Immature natural killer cell (primary cell): ENCODE data around the gene TMEM236. TPM values are rescaled to one million over a fixed set of nuclear protein-coding genes. Genes with fewer than 3 reads are reported as not detected.
A peak's percentile ranks its signal among the peaks of the same experiment; 100 is the strongest.

Experiments used
- DNase-seq, 3 donors: peaks; one replicate each; pipeline ENCODE4 v3.0.0; 2022; ENCODE audit warnings: mixed read lengths in 1 of 3
- H3K27ac Mint-ChIP-seq, 6 donors: one replicate each; pipeline ENCODE4 v1.8.0; 2020; ENCODE audit warnings: mixed read lengths in 6 of 6, mild to moderate bottlenecking in 5 of 6, inconsistent platforms in 4 of 6, moderate library complexity in 3 of 6
- H3K27me3 Mint-ChIP-seq, 3 donors: one replicate each; pipeline ENCODE4 v1.8.0; 2020 to 2021; ENCODE audit warnings: low read depth in 3 of 3, mild to moderate bottlenecking in 3 of 3, mixed read lengths in 3 of 3, moderate library complexity in 3 of 3, inconsistent platforms in 1 of 3
- H3K36me3 Mint-ChIP-seq, 3 donors: one replicate each; pipeline ENCODE4 v1.8.0; 2020; ENCODE audit warnings: mixed read lengths in 3 of 3, inconsistent platforms in 2 of 3, mild to moderate bottlenecking in 2 of 3
- H3K4me1 Mint-ChIP-seq, 2 donors: one replicate each; pipeline ENCODE4 v1.8.0; 2020; ENCODE audit warnings: inconsistent platforms in 2 of 2, mild to moderate bottlenecking in 2 of 2, mixed read lengths in 2 of 2, moderate library complexity in 1 of 2
- H3K4me3 Mint-ChIP-seq, 5 donors: one replicate each; pipeline ENCODE4 v1.8.0; 2020; ENCODE audit warnings: mild to moderate bottlenecking in 5 of 5, mixed read lengths in 5 of 5, inconsistent platforms in 3 of 5, moderate library complexity in 3 of 5
- H3K9me3 Mint-ChIP-seq, 6 donors: one replicate each; pipeline ENCODE4 v1.8.0; 2020; ENCODE audit warnings: mild to moderate bottlenecking in 6 of 6, mixed read lengths in 6 of 6, inconsistent platforms in 4 of 6, moderate library complexity in 3 of 6
- polyA plus RNA-seq, 3 donors: library from polyadenylated mRNA; unstranded; fragments of 300-500 nt; fragmentation: Illumina TruSeq; gene quantifications; one replicate each; pipeline ENCODE4 v1.2.3, GENCODE V29; 2021

The TMEM236 gene
- polyA plus RNA-seq, 3 donors from 2014 or later: 0.07 TPM; not detected in 2

GRCh38 chr10:17805330-17805729, 53.3 kb downstream of the TMEM236 start:
- Mint-ChIP-seq H3K27me3 (peaks cover 5 to 8% (median 8%) of the 10 kb centered on the region in 3 donors), H3K4me1 (peaks cover 0 to 9% of the 10 kb centered on the region in 2 donors), H3K9me3 (no peaks in the 10 kb centered on the region), H3K27ac (no peak overlapping the region), H3K4me3 (no peak overlapping the region), H3K36me3 (no peaks in the 10 kb centered on the region)
- DNase-seq: no peak

GRCh38 chr10:17805921-17806577, 54.0 kb downstream of the TMEM236 start:
- Mint-ChIP-seq H3K4me1 (peaks cover 0 to 11% of the 10 kb centered on the region in 2 donors), H3K9me3 (no peaks in the 10 kb centered on the region), H3K4me3 (no peak overlapping the region), H3K36me3 (no peaks in the 10 kb centered on the region), H3K27ac (no peak overlapping the region), H3K27me3 (peaks cover 5 to 11% (median 9%) of the 10 kb centered on the region in 3 donors)
- peak in 1 of 3 donors; percentile 11 for DNase-seq

GRCh38 chr10:17808971-17809841, 57.2 kb downstream of the TMEM236 start, which contains the start of gene MRC1:
MRC1 (plus strand) TSS chr10:17809348; CDS start chr10:17809466, 118 bp downstream.
- Mint-ChIP-seq H3K4me3 (peak within 1 kb of the TSS in 2 of 5 donors; percentile 3 to 14), H3K36me3 (no peaks in the 10 kb centered on the region), H3K4me1 (peaks cover 0 to 11% of the 10 kb centered on the region in 2 donors), H3K27ac (no peak within 1 kb of the TSS), H3K9me3 (no peaks in the 10 kb centered on the region), H3K27me3 (peaks cover 7 to 15% (median 9%) of the 10 kb centered on the region in 3 donors)
- DNase-seq: no peak

GRCh38 chr10:17811146-17811865, 59.3 kb downstream of the TMEM236 start:
- no peaks in the 10 kb centered on the region for H3K9me3 Mint-ChIP-seq
- no peak for DNase-seq
- H3K27ac Mint-ChIP-seq: no peak overlapping the region
- H3K27me3 Mint-ChIP-seq: peaks cover 7 to 13% (median 9%) of the 10 kb centered on the region in 3 donors
- H3K4me1 Mint-ChIP-seq: peaks cover 0 to 11% of the 10 kb centered on the region in 2 donors
- no peak overlapping the region for H3K4me3 Mint-ChIP-seq
- no peaks in the 10 kb centered on the region for H3K36me3 Mint-ChIP-seq

GRCh38 chr10:17814973-17815372, 63.0 kb downstream of the TMEM236 start:
- Mint-ChIP-seq H3K4me3 (no peak overlapping the region), H3K36me3 (no peaks in the 10 kb centered on the region), H3K9me3 (no peaks in the 10 kb centered on the region), H3K4me1 (peaks cover 0 to 6% of the 10 kb centered on the region in 2 donors), H3K27ac (no peak overlapping the region), H3K27me3 (peaks cover 3 to 14% (median 4%) of the 10 kb centered on the region in 3 donors)
- no peak for DNase-seq

GRCh38 chr10:17816199-17816598, 64.2 kb downstream of the TMEM236 start:
- Mint-ChIP-seq H3K27me3 (peaks cover 0 to 10% (median 2%) of the 10 kb centered on the region in 3 donors), H3K4me3 (no peak overlapping the region), H3K4me1 (no peaks in the 10 kb centered on the region), H3K9me3 (no peaks in the 10 kb centered on the region), H3K27ac (no peak overlapping the region), H3K36me3 (no peaks in the 10 kb centered on the region)
- no peak for DNase-seq

GRCh38 chr10:17817316-17817715, 65.3 kb downstream of the TMEM236 start:
- no peak overlapping the region for H3K4me3 Mint-ChIP-seq

GRCh38 chr10:17817790-17818189, 65.8 kb downstream of the TMEM236 start:
- peaks cover 0 to 7% (median 0%) of the 10 kb centered on the region in 3 donors for H3K27me3 Mint-ChIP-seq

More at GRCh38 chr10:17817316-17817715, 65.3 kb downstream of the TMEM236 start:
- no peaks in the 10 kb centered on the region for H3K4me1 Mint-ChIP-seq
- H3K27me3 Mint-ChIP-seq: peaks cover 0 to 7% (median 0%) of the 10 kb centered on the region in 3 donors
- no peak overlapping the region for H3K27ac Mint-ChIP-seq
- no peak for DNase-seq
- H3K36me3 Mint-ChIP-seq: no peaks in the 10 kb centered on the region
- no peaks in the 10 kb centered on the region for H3K9me3 Mint-ChIP-seq

GRCh38 chr10:17819836-17820235, 67.8 kb downstream of the TMEM236 start:
- Mint-ChIP-seq H3K9me3 (no peaks in the 10 kb centered on the region), H3K4me1 (no peaks in the 10 kb centered on the region), H3K36me3 (no peaks in the 10 kb centered on the region), H3K4me3 (no peak overlapping the region), H3K27me3 (peaks cover 0 to 7% (median 4%) of the 10 kb centered on the region in 3 donors), H3K27ac (no peak overlapping the region)
- no peak for DNase-seq

More at GRCh38 chr10:17817790-17818189, 65.8 kb downstream of the TMEM236 start:
- no peaks in the 10 kb centered on the region for H3K4me1 Mint-ChIP-seq
- DNase-seq: no peak
- H3K36me3 Mint-ChIP-seq: no peaks in the 10 kb centered on the region
- H3K27ac Mint-ChIP-seq: no peak overlapping the region
- H3K4me3 Mint-ChIP-seq: no peak overlapping the region
- H3K9me3 Mint-ChIP-seq: no peaks in the 10 kb centered on the region

GRCh38 chr10:17820943-17821342, 68.9 kb downstream of the TMEM236 start:
- Mint-ChIP-seq H3K27me3 (peaks cover 2 to 6% (median 3%) of the 10 kb centered on the region in 3 donors), H3K27ac (no peak overlapping the region), H3K4me3 (no peak overlapping the region), H3K9me3 (no peaks in the 10 kb centered on the region), H3K36me3 (peaks cover 0 to 5% (median 0%) of the 10 kb centered on the region in 3 donors), H3K4me1 (no peaks in the 10 kb centered on the region)
- no peak for DNase-seq

- peaks cover 0 to 5% (median 0%) of the 10 kb centered on the region in 3 donors for H3K36me3 Mint-ChIP-seq
- no peak overlapping the region for H3K4me3 Mint-ChIP-seq
- H3K27me3 Mint-ChIP-seq: peaks cover 2 to 7% (median 6%) of the 10 kb centered on the region in 3 donors
- H3K9me3 Mint-ChIP-seq: no peaks in the 10 kb centered on the region
- DNase-seq: no peak
- H3K4me1 Mint-ChIP-seq: no peaks in the 10 kb centered on the region
- no peak overlapping the region for H3K27ac Mint-ChIP-seq
These were observed 69.9 kb downstream of the TMEM236 start for GRCh38 chr10:17821893-17822292.

- no peak overlapping the region for H3K4me3 Mint-ChIP-seq
- H3K27ac Mint-ChIP-seq: no peak overlapping the region
- no peaks in the 10 kb centered on the region for H3K9me3 Mint-ChIP-seq
- peaks cover 2 to 4% of the 10 kb centered on the region in 2 donors for H3K4me1 Mint-ChIP-seq
- peaks cover 2 to 9% (median 2%) of the 10 kb centered on the region in 3 donors for H3K27me3 Mint-ChIP-seq
- no peak for DNase-seq
- no peaks in the 10 kb centered on the region for H3K36me3 Mint-ChIP-seq
These were observed 79.3 kb downstream of the TMEM236 start for GRCh38 chr10:17831341-17831740.

- no peak for DNase-seq
- Mint-ChIP-seq H3K27ac (no peak overlapping the region), H3K36me3 (no peaks in the 10 kb centered on the region), H3K9me3 (no peaks in the 10 kb centered on the region), H3K4me3 (no peak overlapping the region), H3K27me3 (peaks cover 2 to 7% (median 2%) of the 10 kb centered on the region in 3 donors), H3K4me1 (peaks cover 2 to 5% of the 10 kb centered on the region in 2 donors)
These were observed 79.9 kb downstream of the TMEM236 start for GRCh38 chr10:17831896-17832295.
